Erythroblast (primary cell): Measurements from ENCODE around the gene ACSBG1.

Experiments
- GATA1 ChIP-seq: IDR thresholded peaks from 2 replicates; pipeline ENCODE4 v1.6.1; 2011; ENCODE audit warnings: low read depth, mild to moderate bottlenecking, control low read depth, low read length, moderate library complexity
- POLR2A ChIP-seq: IDR thresholded peaks from 2 replicates; pipeline ENCODE4 v1.6.1; 2011; ENCODE audit warnings: mild to moderate bottlenecking, low read length

GRCh38 chr15:78171864-78172472, 62.4 kb downstream of the ACSBG1 start:
- no peak for TF ChIP-seq POLR2A
- no peak for TF ChIP-seq GATA1
